Activated B cell treated with CpG ODN at 0.5 μM for 24 hours (primary cell): ENCODE data around the gene TM6SF1. TPM values are rescaled to one million over a fixed set of nuclear protein-coding genes. Genes with fewer than 3 reads are reported as not detected.
"Not testable (repeated sequence)": the region's sequence is repeated elsewhere in the genome, so short reads cannot be mapped to it uniquely, and the experiment has no call there.

Experiments used
- ATAC-seq: fragments of 200-7000 bp; cut with Tn5 transposase; one replicate; pipeline ENCODE4 v1.10.0; 2021; ENCODE audit warnings: low read depth, mild to moderate bottlenecking, moderate library complexity
- CTCF ChIA-PET: fragments of 350-600 bp; sonication (Branson Sonifier 250); formaldehyde crosslinking; loops from one replicate; lab custom pipeline; 2021; ENCODE audit warnings: antibody characterized with exemption; lab: Charles Lee
- POLR2A ChIA-PET: fragments of 350-600 bp; sonication (Branson Sonifier 250); formaldehyde crosslinking; loops from one replicate; lab custom pipeline; 2021; ENCODE audit warnings: antibody characterized with exemption; lab: Charles Lee
- DNase-seq: peaks from one replicate; pipeline ENCODE4 v3.0.0; 2022
- H3K27ac Mint-ChIP-seq: one replicate; pipeline ENCODE4 v1.8.0; 2020; ENCODE audit warnings: mixed read lengths
- H3K27me3 Mint-ChIP-seq: one replicate; pipeline ENCODE4 v1.8.0; 2021; ENCODE audit warnings: mixed read lengths
- H3K36me3 Mint-ChIP-seq: one replicate; pipeline ENCODE4 v1.8.0; 2021; ENCODE audit warnings: low read depth, mixed read lengths
- H3K4me1 Mint-ChIP-seq: one replicate; pipeline ENCODE4 v1.8.0; 2021; ENCODE audit warnings: mixed read lengths
- H3K4me3 Mint-ChIP-seq: one replicate; pipeline ENCODE4 v1.8.0; 2020; ENCODE audit warnings: mild to moderate bottlenecking, mixed read lengths
- H3K9me3 Mint-ChIP-seq: one replicate; pipeline ENCODE4 v1.8.0; 2020; ENCODE audit warnings: mixed read lengths
- intact Hi-C: fragments of 100-400 bp; cut with micrococcal nuclease; formaldehyde crosslinking; loops from one replicate; pipeline ENCODE4 v1.15.1; 2024
- total RNA-seq: library from RNA; stranded (reverse); gene quantifications from 2 replicates; pipeline ENCODE4 v1.2.3, GENCODE V29; 2022
- TF ChIP-seq, protein P1 (sequence below): fragments of 200-600 bp; IDR thresholded peaks from one replicate; pipeline ENCODE4 v1.8.0; 2022; ENCODE audit warnings: antibody characterized with exemption, mild to moderate bottlenecking

Gene TM6SF1
- total RNA-seq, 1 donor from 2014 or later, result 4.1 TPM

DNA sequence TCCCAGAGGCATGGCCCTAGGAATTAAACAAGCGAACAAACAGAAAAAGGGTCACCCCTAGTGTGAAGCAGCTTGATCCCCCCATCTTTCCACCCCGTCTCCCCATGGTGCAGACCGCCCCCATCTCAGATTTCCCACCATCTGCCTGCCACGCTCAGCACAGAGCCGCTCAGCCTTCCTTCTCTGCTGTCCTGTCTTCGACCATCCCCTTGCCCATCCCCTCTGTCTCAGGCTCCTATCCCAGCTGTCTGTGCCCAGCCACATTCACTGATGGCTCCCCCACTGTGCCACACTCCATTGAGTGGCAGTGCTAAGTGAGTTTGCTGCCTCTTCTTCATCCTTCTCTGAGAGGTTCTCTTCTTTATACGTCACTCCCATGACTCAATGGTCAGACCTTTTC lies 28.7 kb upstream of the TM6SF1 start:
- Mint-ChIP-seq H3K9me3 (peaks cover 3% of the 10 kb centered on the region), H3K36me3 (peaks cover 2% of the 10 kb centered on the region), H3K4me1 (no peaks in the 10 kb centered on the region), H3K27ac (no peak overlapping the region), H3K4me3 (no peak overlapping the region), H3K27me3 (peaks cover 34% of the 10 kb centered on the region)
- CTCF ChIA-PET, result no interaction called here
- ATAC-seq, result no peak
- intact Hi-C loops, result no loop called here
- TF ChIP-seq, protein P1, sequence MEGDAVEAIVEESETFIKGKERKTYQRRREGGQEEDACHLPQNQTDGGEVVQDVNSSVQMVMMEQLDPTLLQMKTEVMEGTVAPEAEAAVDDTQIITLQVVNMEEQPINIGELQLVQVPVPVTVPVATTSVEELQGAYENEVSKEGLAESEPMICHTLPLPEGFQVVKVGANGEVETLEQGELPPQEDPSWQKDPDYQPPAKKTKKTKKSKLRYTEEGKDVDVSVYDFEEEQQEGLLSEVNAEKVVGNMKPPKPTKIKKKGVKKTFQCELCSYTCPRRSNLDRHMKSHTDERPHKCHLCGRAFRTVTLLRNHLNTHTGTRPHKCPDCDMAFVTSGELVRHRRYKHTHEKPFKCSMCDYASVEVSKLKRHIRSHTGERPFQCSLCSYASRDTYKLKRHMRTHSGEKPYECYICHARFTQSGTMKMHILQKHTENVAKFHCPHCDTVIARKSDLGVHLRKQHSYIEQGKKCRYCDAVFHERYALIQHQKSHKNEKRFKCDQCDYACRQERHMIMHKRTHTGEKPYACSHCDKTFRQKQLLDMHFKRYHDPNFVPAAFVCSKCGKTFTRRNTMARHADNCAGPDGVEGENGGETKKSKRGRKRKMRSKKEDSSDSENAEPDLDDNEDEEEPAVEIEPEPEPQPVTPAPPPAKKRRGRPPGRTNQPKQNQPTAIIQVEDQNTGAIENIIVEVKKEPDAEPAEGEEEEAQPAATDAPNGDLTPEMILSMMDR, result no peak
- POLR2A ChIA-PET, result no interaction called here
- no peak for DNase-seq

DNA sequence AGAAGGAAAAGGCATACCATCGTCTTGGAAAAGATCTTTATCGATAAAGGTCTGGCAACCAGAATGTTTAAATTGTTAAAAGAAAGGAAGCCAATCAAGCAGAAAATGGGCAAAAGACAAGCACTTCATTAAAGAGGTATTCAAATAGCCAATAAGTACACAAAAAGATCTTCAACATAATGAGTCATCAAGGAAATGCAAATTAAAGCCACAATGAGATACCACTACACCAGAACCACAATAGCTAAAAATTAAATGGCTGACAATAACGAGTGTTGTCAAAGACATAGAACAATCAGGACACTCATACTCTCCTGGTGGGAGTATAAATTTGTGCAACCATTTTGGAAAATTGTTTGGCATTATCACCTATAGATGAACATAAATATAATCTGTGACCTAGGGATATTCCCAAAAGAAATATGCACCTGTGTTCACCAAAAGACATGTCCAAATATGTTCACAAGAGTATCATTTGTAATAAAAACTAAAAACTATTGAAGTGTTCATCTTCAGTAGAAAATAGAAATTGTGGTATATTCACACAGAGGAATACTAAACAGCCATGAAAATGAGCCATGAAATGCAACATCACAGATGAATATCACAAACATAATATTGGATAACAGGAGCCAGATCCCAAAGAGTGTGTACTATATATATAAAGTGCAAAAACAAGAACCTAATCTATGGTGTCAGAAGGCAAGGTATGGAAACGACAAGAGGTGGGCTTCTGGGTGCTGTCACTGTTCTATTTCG lies 26.0 kb upstream of the TM6SF1 start:
- Mint-ChIP-seq H3K4me1 (no peaks in the 10 kb centered on the region), H3K27ac (no peak overlapping the region), H3K27me3 (peaks cover 32% of the 10 kb centered on the region), H3K4me3 (no peak overlapping the region), H3K36me3 (no peaks in the 10 kb centered on the region), H3K9me3 (no peaks in the 10 kb centered on the region)
- POLR2A ChIA-PET, result no interaction called here
- DNase-seq, result no peak
- TF ChIP-seq, protein P1, result no peak
- CTCF ChIA-PET, result no interaction called here
- intact Hi-C loops, result no loop called here
- no peak for ATAC-seq

DNA sequence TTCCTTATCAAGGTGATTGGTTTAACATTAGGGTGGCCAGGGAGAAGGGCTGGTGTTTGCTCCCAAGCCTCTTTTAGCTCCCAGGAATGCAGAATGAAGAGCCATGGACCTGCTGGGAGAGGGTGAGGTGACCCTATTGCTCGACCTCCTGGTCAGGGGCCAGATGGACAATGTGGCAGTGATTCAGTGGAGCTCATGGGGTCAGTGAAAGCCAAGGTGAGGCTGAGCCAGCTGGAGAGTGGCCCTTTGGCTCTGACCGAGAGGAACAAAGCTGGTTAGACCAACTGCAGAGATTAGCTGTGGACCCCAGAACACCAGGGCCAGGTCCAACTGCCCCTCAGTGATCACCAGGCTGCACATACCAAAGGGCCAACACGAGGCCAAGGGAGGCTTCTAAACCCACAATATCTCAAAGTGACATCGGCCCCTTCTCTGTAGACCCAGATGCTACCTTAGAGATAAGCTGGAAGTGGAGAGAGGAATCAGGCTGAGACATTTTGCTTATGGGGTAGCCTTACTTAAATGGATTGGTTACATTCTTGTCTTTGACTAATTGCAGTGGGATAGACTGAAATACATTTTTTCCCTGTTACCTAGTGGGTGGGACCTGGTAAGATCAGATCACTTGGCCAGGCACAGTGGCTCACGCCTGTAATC lies 24.6 kb upstream of the TM6SF1 start:
- ChIA-PET POLR2A (no interaction called here), CTCF (no interaction called here)
- no peak for ATAC-seq
- Mint-ChIP-seq H3K4me3 (no peak overlapping the region), H3K9me3 (no peaks in the 10 kb centered on the region), H3K36me3 (no peaks in the 10 kb centered on the region), H3K4me1 (no peaks in the 10 kb centered on the region), H3K27me3 (peaks cover 31% of the 10 kb centered on the region), H3K27ac (no peak overlapping the region)
- no peak for DNase-seq
- intact Hi-C loops, result no loop called here
- TF ChIP-seq, protein P1, result no peak

DNA sequence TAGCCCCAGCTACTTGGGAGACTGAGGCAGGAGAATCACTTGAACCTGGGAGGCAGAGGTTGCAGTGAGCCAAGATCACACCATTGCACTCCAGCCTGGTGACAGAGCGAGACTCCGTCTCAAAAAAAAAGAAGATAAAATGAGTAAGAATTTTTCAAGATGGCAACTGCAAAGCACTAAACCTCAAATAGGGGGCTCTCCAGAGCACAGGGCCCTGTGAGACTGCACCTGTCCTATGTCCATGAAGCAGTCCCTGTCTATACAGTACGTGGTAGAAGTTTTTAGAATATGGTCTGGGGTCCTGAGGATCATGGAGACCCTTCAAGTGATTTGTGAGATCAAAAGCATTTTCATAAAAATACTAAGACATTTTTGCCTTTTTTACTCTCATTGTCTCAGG lies 22.0 kb upstream of the TM6SF1 start:
- DNase-seq, intact Hi-C loops, CTCF ChIA-PET, ATAC-seq, H3K4me1 Mint-ChIP-seq, H3K27ac Mint-ChIP-seq, POLR2A ChIA-PET, H3K9me3 Mint-ChIP-seq, H3K36me3 Mint-ChIP-seq, H3K4me3 Mint-ChIP-seq: not testable (repeated sequence)
- peaks cover 23% of the 10 kb centered on the region for H3K27me3 Mint-ChIP-seq

DNA sequence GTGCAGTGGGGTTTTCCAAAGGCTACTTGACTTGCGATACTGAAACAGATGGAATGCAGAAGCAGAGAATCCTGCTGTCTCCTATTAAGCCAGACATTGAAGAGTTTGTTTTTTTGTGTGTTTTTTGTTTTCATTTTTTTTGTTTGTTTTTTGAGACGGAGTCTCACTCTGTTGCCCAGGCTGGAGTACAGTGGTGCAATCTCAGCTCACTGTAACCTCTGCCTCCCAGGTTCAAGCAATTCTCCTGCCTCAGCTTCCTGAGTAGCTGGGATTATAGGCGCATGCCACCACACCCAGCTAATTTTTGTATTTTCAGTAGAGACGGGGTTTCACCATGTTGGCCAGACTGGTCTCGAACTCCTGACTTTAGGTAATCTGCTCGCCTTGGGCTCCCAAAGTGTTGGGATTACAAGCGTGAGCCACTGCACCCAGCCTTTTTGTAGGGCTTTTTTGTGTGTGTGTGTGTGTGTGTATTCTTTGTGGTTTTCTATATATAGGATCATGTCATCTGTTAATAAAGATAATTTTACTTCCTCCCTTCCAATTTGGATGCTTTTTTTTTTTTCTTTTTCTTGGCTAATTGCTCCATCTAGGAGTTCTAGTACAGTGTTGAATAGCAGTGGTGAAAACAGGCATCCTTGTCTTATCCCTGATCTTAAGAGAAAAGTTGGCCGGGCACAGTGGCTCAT lies 21.4 kb upstream of the TM6SF1 start:
- H3K4me1 Mint-ChIP-seq, ATAC-seq, CTCF ChIA-PET, H3K27ac Mint-ChIP-seq, H3K4me3 Mint-ChIP-seq, DNase-seq, intact Hi-C loops, H3K36me3 Mint-ChIP-seq, H3K9me3 Mint-ChIP-seq, POLR2A ChIA-PET: not testable (repeated sequence)
- peaks cover 23% of the 10 kb centered on the region for H3K27me3 Mint-ChIP-seq

DNA sequence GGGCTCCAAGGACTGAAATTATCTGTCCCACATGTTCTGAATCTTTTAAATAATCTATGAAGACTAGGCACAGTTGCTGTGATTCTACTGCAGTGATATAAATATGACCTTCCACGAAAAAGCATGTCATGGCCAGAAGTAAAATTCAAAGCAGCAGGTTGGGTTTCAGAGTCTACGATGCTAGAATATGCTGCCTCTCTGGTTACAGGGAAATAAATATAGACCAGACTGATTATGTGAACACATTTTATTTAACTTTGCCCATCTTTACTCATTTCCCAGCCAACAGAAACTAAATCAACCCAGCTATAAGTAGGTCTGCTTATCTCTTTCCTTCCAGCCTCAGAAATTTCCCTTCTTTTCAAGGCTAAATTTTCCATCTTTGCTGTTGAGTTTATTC lies 19.9 kb upstream of the TM6SF1 start:
- H3K36me3 Mint-ChIP-seq, result no peaks in the 10 kb centered on the region
- TF ChIP-seq, protein P1, result no peak
- H3K27me3 Mint-ChIP-seq, result peaks cover 14% of the 10 kb centered on the region
- peaks cover 12% of the 10 kb centered on the region for H3K4me1 Mint-ChIP-seq
- ChIA-PET POLR2A (no interaction called here), CTCF (no interaction called here)
- DNase-seq (no peak), ATAC-seq (no peak)
- H3K27ac Mint-ChIP-seq, result no peak overlapping the region
- intact Hi-C loops, result no loop called here
- no peak overlapping the region for H3K4me3 Mint-ChIP-seq
- peaks cover 4% of the 10 kb centered on the region for H3K9me3 Mint-ChIP-seq
